CD8-positive, alpha-beta memory T cell (primary cell): ENCODE results near the gene PEX6. TPM values are rescaled to one million over a fixed set of nuclear protein-coding genes. Genes with fewer than 3 reads are reported as not detected.

ENCODE experiments used
- CTCF ChIA-PET: fragments of 350-600 bp; sonication (Branson Sonifier 250); formaldehyde crosslinking; loops from one replicate; lab custom pipeline; 2021; ENCODE audit warnings: antibody characterized with exemption; lab: Charles Lee
- POLR2A ChIA-PET: fragments of 350-600 bp; sonication (Branson Sonifier 250); formaldehyde crosslinking; loops from one replicate; lab custom pipeline; 2021; ENCODE audit warnings: antibody characterized with exemption; lab: Charles Lee
- DNase-seq, 5 donors: peaks; one replicate each; pipeline versions ENCODE4 v3.0.0 to v3.0.0-alpha.2; 2020 to 2022; ENCODE audit warnings: mixed read lengths in 1 of 5
- H3K27ac ChIP-seq: one replicate; pipeline ENCODE4 v1.7.0; 2013; ENCODE audit warnings: low read depth, mild to moderate bottlenecking, low read length, moderate library complexity
- H3K27me3 ChIP-seq: 2 replicates; pipeline ENCODE4 v1.7.0; 2013; ENCODE audit warnings: low read length, mild to moderate bottlenecking; ENCODE audit not compliant: insufficient read depth, poor library complexity, severe bottlenecking
- H3K36me3 ChIP-seq: 2 replicates; pipeline ENCODE4 v1.7.0; 2013; ENCODE audit warnings: mild to moderate bottlenecking, low read length, moderate library complexity; ENCODE audit not compliant: insufficient read depth
- H3K4me1 ChIP-seq: 2 replicates; pipeline ENCODE4 v1.7.0; 2013; ENCODE audit warnings: mild to moderate bottlenecking, low read length, moderate library complexity; ENCODE audit not compliant: insufficient read depth
- H3K4me3 ChIP-seq: 2 replicates; pipeline ENCODE4 v1.7.0; 2013; ENCODE audit warnings: mild to moderate bottlenecking, low read length
- H3K9me3 ChIP-seq: 2 replicates; pipeline ENCODE4 v1.7.0; 2013; ENCODE audit warnings: mild to moderate bottlenecking, low read length
- H3K27ac Mint-ChIP-seq, 8 donors: one replicate each; pipeline ENCODE4 v1.8.0; 2020 to 2021; ENCODE audit warnings: mixed read lengths in 8 of 8, mild to moderate bottlenecking in 6 of 8, inconsistent platforms in 3 of 8, moderate library complexity in 3 of 8
- H3K27me3 Mint-ChIP-seq, 2 donors: one replicate each; pipeline ENCODE4 v1.8.0; 2020 to 2021; ENCODE audit warnings: mixed read lengths in 2 of 2, mild to moderate bottlenecking in 1 of 2, moderate library complexity in 1 of 2
- H3K36me3 Mint-ChIP-seq, 3 donors: one replicate each; pipeline ENCODE4 v1.8.0; 2020 to 2021; ENCODE audit warnings: mixed read lengths in 3 of 3, inconsistent platforms in 1 of 3, mild to moderate bottlenecking in 1 of 3
- H3K4me1 Mint-ChIP-seq, 3 donors: one replicate each; pipeline ENCODE4 v1.8.0; 2020 to 2021; ENCODE audit warnings: mixed read lengths in 3 of 3, inconsistent platforms in 1 of 3, mild to moderate bottlenecking in 1 of 3
- H3K4me3 Mint-ChIP-seq, 7 donors: one replicate each; pipeline ENCODE4 v1.8.0; 2020 to 2021; ENCODE audit warnings: mixed read lengths in 7 of 7, mild to moderate bottlenecking in 6 of 7, moderate library complexity in 4 of 7, inconsistent platforms in 2 of 7
- H3K9me3 Mint-ChIP-seq, 5 donors: one replicate each; pipeline ENCODE4 v1.8.0; 2020 to 2022; ENCODE audit warnings: mixed read lengths in 5 of 5, mild to moderate bottlenecking in 3 of 5, moderate library complexity in 2 of 5, inconsistent platforms in 1 of 5
- polyA plus RNA-seq: library from polyadenylated mRNA; unstranded; fragments of 300-500 nt; fragmentation: Illumina TruSeq; gene quantifications from one replicate; pipeline ENCODE4 v1.2.3, GENCODE V29; 2021
- total RNA-seq, 2 experiments: library from RNA; stranded (reverse); gene quantifications; one replicate each; pipeline ENCODE4 v1.2.3, GENCODE V29; 2021

PEX6 gene
- total and polyA plus RNA-seq, 3 experiments from 2014 or later = 14.6 to 20.6 (median 19.2) TPM

DNA sequence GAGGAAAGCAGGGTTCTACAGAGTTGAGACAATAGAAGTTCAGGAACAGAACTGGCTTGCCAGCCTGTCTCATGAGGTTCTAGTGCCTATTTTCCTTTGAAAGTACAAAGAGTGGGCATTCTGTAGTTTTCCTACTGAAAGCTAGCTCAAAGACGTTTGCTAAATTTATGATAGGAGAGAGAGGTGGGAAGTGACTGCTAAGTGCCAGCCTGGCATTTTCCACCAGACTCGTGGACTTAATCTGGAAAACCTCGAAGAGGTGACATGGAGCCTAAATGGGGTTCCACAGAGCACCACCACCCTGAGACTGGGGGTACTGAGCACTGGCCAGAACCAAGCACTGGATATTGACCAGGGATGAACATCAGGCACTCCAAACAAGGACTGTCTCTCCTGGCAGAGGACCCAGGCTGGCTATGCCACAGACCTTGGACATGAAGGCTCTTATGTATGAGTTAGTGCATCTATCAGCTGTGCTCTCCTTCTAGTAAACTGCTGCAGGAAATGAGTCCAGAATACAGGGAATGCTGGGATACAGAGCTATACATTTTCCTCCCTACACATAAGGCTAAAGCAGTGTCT, 7.1 kb downstream of the PEX6 start:
- Mint-ChIP-seq H3K4me1 (peaks cover 8 to 27% (median 17%) of the 10 kb centered on the region in 3 donors), H3K4me3 (no peak overlapping the region), H3K36me3 (peaks cover 0 to 47% (median 4%) of the 10 kb centered on the region in 3 donors), H3K9me3 (no peaks in the 10 kb centered on the region), H3K27me3 (no peaks in the 10 kb centered on the region), H3K27ac (peak overlapping the region in 2 of 8 donors; percentile 11 to 23)
- Histone ChIP-seq H3K27me3 (no peaks in the 10 kb centered on the region), H3K36me3 (peaks cover 14% of the 10 kb centered on the region), H3K27ac (peak overlapping the region; percentile 13), H3K9me3 (no peaks in the 10 kb centered on the region), H3K4me3 (no peak overlapping the region), H3K4me1 (peaks cover 12% of the 10 kb centered on the region)
- POLR2A ChIA-PET = interaction anchor here (1.4 kb wide), 1 partner anchor 12 kb away, joined by 3 read pairs; the partner anchor contains the start of gene PPP2R5D
- CTCF ChIA-PET = no interaction called here
- no peak for DNase-seq

DNA sequence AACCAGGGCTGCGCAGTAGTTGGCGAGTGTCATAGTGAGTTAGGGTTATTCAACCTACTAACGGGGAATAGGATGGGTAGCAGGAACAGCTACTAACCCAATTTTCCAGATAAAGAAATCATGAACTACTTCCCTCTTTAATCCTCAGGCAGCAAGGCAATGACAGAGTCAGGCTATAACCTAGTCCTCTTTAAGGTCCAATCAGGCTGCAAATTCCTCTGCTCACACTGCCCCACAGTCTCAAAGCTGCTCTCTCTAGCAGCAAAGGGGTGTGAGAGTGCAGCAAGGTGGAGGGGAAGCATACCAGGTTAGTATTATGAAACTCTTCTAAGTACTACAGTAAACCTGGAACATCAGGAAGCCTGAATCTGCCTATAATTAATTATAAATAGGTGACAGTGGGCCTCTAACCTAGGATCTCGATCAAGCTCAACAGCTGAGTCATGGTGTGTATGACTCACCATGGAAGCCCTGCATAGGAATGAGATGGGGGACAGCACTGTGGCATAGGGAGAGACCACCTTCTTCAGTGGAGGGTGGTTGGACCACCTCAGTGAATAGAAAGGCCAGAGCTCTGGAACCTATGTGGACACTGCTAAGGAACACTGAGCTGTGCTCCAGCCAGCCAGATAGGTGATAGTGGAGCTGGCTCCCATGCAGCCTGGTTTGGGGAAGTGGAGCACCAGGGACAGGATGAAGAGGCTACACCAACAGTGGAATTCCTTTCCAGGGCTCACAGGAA, 7.9 kb downstream of the PEX6 start:
- no peak for DNase-seq

DNA sequence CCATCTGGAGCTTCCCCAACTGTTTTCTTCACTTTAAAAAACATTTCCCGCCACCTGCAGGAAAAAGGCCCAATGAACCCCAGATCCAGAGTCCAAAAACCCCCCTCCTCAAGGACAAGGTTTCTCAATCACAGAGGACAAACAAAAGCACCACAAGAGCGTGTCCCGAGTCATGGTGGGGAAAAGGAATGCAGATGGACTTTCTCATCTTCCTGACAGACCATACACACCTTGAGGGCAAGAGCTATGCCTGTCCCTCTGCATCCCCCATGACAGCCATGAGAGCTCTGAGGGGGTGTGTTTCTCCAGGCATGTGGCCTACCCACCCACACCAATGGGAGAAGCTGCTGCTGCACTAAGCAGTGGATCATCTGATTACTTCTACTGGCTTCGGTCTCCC, 9.0 kb downstream of the PEX6 start:
- Mint-ChIP-seq H3K9me3 (no peaks in the 10 kb centered on the region), H3K27ac (peak overlapping the region in 1 of 8 donors; percentile 50), H3K36me3 (peaks cover 0 to 61% (median 4%) of the 10 kb centered on the region in 3 donors), H3K4me1 (peaks cover 2 to 11% (median 6%) of the 10 kb centered on the region in 3 donors), H3K27me3 (no peaks in the 10 kb centered on the region), H3K4me3 (no peak overlapping the region)
- no peak overlapping the region for H3K27ac ChIP-seq
- no peak overlapping the region for H3K4me3 ChIP-seq
- H3K4me1 ChIP-seq = no peaks in the 10 kb centered on the region
- no peaks in the 10 kb centered on the region for H3K9me3 ChIP-seq
- no peaks in the 10 kb centered on the region for H3K27me3 ChIP-seq
- no peak for DNase-seq
- H3K36me3 ChIP-seq = peaks cover 14% of the 10 kb centered on the region
- ChIA-PET CTCF (no interaction called here), POLR2A (no interaction called here)

More for the DNA sequence above, 7.9 kb downstream of the PEX6 start:
- H3K9me3 ChIP-seq = no peaks in the 10 kb centered on the region
- Mint-ChIP-seq H3K27me3 (no peaks in the 10 kb centered on the region), H3K9me3 (no peaks in the 10 kb centered on the region), H3K4me3 (no peak overlapping the region), H3K4me1 (peaks cover 2 to 19% (median 10%) of the 10 kb centered on the region in 3 donors), H3K36me3 (peaks cover 0 to 52% (median 4%) of the 10 kb centered on the region in 3 donors), H3K27ac (peak overlapping the region in 2 of 8 donors; percentile 35 to 47)
- H3K36me3 ChIP-seq = peaks cover 14% of the 10 kb centered on the region
- no peaks in the 10 kb centered on the region for H3K27me3 ChIP-seq
- peak overlapping the region; percentile 13 for H3K27ac ChIP-seq
- CTCF ChIA-PET = no interaction called here
- no peak overlapping the region for H3K4me3 ChIP-seq
- peaks cover 5% of the 10 kb centered on the region for H3K4me1 ChIP-seq
- POLR2A ChIA-PET = interaction anchor here (1.4 kb wide), 1 partner anchor 13 kb away, joined by 3 read pairs; the partner anchor contains the start of gene PPP2R5D

DNA sequence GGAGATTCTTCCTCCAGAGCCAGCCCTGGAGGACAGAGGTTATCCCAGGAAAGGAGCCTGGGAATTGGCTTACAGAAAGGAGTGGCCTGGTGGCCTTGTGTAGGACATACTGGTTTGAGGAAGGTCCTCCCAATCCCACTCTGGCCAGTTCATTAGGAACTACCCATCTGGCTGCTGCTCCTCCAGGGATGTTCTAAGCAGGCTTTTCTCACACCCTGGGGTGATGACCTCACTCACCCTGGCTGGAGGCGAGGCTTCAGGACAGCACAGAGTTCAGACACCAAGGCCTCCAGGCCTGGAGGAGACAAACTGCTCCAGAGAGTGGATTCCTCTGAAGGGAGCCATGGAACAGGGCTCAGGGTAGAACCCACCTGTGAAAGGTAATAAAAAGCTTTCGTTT, 9.6 kb downstream of the PEX6 start:
- peaks cover 2 to 7% (median 4%) of the 10 kb centered on the region in 3 donors for H3K4me1 Mint-ChIP-seq
- Histone ChIP-seq H3K27me3 (no peaks in the 10 kb centered on the region), H3K4me3 (no peak overlapping the region), H3K27ac (no peak overlapping the region), H3K36me3 (peaks cover 14% of the 10 kb centered on the region), H3K4me1 (no peaks in the 10 kb centered on the region), H3K9me3 (no peaks in the 10 kb centered on the region)
- no peaks in the 10 kb centered on the region for H3K9me3 Mint-ChIP-seq
- H3K4me3 Mint-ChIP-seq = no peak overlapping the region
- H3K27me3 Mint-ChIP-seq = no peaks in the 10 kb centered on the region
- H3K27ac Mint-ChIP-seq = no peak overlapping the region
- no peak for DNase-seq
- ChIA-PET CTCF (no interaction called here), POLR2A (no interaction called here)
- H3K36me3 Mint-ChIP-seq = peaks cover 0 to 62% (median 4%) of the 10 kb centered on the region in 3 donors

DNA sequence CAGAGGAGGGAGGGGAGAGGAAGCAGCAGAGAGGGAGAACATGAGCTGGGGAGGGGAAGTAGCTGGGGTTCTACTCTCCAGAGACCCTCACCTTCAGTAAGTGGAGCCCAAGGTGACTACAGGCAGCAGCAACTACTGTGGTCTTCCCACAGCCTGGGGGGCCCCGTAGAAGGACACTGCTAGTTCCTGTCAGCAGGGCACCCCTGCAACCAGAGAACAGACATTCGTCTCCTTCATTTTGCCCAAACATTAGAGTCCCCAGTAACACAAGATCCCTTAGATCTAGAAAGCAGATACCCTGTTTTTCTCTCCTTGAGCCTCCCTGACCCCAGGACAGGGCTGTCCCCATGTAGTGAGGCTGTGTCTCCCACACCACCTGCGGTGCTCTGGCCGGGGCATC, 10.2 kb downstream of the PEX6 start:
- Histone ChIP-seq H3K36me3 (peaks cover 14% of the 10 kb centered on the region), H3K4me1 (no peaks in the 10 kb centered on the region), H3K27me3 (no peaks in the 10 kb centered on the region), H3K9me3 (no peaks in the 10 kb centered on the region), H3K4me3 (no peak overlapping the region), H3K27ac (no peak overlapping the region)
- no peak overlapping the region for H3K27ac Mint-ChIP-seq
- no peak for DNase-seq
- H3K9me3 Mint-ChIP-seq = no peaks in the 10 kb centered on the region
- no peak overlapping the region for H3K4me3 Mint-ChIP-seq
- ChIA-PET CTCF (no interaction called here), POLR2A (no interaction called here)
- H3K4me1 Mint-ChIP-seq = peaks cover 0 to 3% (median 1%) of the 10 kb centered on the region in 3 donors
- peaks cover 0 to 64% (median 4%) of the 10 kb centered on the region in 3 donors for H3K36me3 Mint-ChIP-seq
- no peaks in the 10 kb centered on the region for H3K27me3 Mint-ChIP-seq

DNA sequence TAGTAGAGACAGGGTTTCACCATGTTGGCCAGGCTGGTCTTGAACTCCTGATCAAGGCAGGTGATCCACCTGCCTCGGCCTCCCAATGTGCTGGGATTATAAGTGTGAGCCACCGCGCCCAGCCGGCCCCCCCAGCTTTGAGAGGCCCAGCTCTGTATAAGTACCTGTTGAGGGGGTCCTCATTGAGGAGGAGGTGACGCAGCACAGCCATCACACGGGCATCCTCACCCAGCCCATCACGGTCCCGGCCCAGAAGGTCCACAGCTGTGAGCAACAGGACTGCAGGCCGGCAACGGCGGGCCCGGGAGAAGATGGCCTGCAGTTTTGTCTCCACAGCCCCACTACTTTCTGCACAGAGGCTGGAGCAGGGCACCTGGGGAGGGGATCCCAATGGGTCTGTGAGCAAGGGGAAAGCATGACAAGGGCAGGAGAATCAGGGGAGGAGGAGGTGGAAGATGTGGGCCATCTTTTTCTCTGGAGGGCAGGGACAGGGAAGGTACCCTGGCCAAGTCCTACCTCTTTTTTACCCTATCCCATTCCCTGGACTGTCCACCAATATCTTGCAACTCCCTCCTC, 10.8 kb downstream of the PEX6 start:
- Mint-ChIP-seq H3K4me3 (no peak overlapping the region), H3K27ac (no peak overlapping the region), H3K36me3 (peaks cover 0 to 64% (median 4%) of the 10 kb centered on the region in 3 donors), H3K27me3 (no peaks in the 10 kb centered on the region), H3K4me1 (no peaks in the 10 kb centered on the region), H3K9me3 (no peaks in the 10 kb centered on the region)
- Histone ChIP-seq H3K36me3 (peaks cover 14% of the 10 kb centered on the region), H3K4me1 (no peaks in the 10 kb centered on the region), H3K9me3 (no peaks in the 10 kb centered on the region), H3K27ac (no peak overlapping the region), H3K4me3 (no peak overlapping the region), H3K27me3 (no peaks in the 10 kb centered on the region)
- POLR2A ChIA-PET = no interaction called here
- CTCF ChIA-PET = no interaction called here
- no peak for DNase-seq

DNA sequence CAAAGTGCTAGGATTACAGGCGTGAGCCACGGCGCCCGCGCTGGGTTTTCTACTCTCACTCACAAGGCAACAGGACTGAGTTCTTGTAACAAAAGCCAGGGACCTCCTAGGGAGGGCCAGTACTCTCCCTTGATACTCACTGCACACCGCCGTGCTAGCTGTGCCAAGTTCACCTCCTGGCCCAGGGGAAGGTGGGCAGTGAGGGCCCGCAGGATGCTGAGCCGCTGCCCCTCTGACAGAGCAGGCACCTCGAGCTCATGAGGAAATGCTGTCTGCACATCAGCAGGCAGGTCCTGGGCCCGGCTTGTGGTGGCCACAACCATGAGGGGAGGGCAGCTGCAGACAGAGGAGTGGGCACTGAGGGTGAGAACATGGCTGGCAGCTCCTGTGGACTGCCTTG, 11.8 kb downstream of the PEX6 start:
- Histone ChIP-seq H3K4me3 (no peak overlapping the region), H3K27me3 (no peaks in the 10 kb centered on the region), H3K9me3 (no peaks in the 10 kb centered on the region), H3K36me3 (peaks cover 14% of the 10 kb centered on the region), H3K27ac (no peak overlapping the region), H3K4me1 (no peaks in the 10 kb centered on the region)
- H3K9me3 Mint-ChIP-seq = no peaks in the 10 kb centered on the region
- H3K36me3 Mint-ChIP-seq = peaks cover 0 to 66% (median 4%) of the 10 kb centered on the region in 3 donors
- ChIA-PET POLR2A (interaction anchor here (0.5 kb wide), 1 partner anchor 34 kb away, joined by 3 read pairs; no protein-coding TSS in a partner anchor), CTCF (no interaction called here)
- no peaks in the 10 kb centered on the region for H3K27me3 Mint-ChIP-seq
- H3K4me1 Mint-ChIP-seq = no peaks in the 10 kb centered on the region
- H3K27ac Mint-ChIP-seq = no peak overlapping the region
- DNase-seq = no peak
- H3K4me3 Mint-ChIP-seq = no peak overlapping the region

DNA sequence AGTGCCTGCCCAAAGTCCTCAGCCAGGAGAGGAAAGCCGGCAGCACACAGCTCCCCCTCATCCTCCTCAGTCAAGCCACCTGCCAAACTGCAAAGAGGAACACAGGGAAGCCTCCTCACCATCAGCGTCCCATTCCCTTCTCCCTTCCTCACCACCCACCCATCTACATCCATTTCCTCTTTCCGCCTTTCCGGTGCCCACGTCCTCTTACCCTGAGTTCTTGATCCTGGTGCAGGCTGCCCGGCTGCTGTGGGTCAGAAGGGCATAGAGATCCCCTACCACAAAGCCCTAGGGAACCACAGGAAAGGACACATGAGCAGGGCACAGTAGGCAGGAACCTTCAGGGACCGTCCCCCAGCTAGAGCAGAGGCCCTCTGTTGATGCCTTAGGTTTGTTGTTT, 12.4 kb downstream of the PEX6 start:
- no peak overlapping the region for H3K27ac ChIP-seq
- H3K36me3 ChIP-seq = peaks cover 14% of the 10 kb centered on the region
- CTCF ChIA-PET = interaction anchor here (0.7 to 1.8 kb wide), 2 partner anchors 12 to 177 kb away, joined by 3 to 6 read pairs; partner anchors contain the start of gene PEX6
- no peaks in the 10 kb centered on the region for H3K27me3 Mint-ChIP-seq
- H3K4me1 Mint-ChIP-seq = peaks cover 0 to 5% (median 0%) of the 10 kb centered on the region in 3 donors
- DNase-seq = no peak
- H3K4me3 ChIP-seq = no peak overlapping the region
- POLR2A ChIA-PET = no interaction called here
- peaks cover 0 to 69% (median 2%) of the 10 kb centered on the region in 3 donors for H3K36me3 Mint-ChIP-seq
- no peak overlapping the region for H3K4me3 Mint-ChIP-seq
- no peaks in the 10 kb centered on the region for H3K4me1 ChIP-seq
- no peaks in the 10 kb centered on the region for H3K9me3 ChIP-seq
- peak overlapping the region in 2 of 8 donors; percentile 24 to 89 for H3K27ac Mint-ChIP-seq
- H3K9me3 Mint-ChIP-seq = no peaks in the 10 kb centered on the region
- no peaks in the 10 kb centered on the region for H3K27me3 ChIP-seq
